ENCODE measurements around the gene DHRS12.

DHRS12 gene

DNA sequence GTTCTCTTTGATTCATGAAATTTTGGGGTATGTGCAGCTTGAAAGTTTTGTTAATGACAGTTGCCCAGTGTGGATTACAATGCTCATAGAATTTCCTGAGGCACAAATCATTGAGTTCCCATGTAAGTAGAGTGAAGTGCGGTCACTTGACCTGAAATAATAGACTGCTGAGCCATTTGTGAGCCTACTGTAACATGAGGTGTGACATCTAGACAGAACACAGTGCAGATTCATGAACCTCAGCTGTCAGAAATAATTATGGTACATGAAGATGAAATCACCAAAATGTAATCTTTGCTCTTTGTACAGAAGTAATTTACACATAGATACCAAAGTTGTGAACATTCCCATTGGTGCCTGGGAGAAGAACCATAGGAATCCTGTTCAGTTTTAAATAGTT lies 84.6 kb downstream of the DHRS12 start:
- no peak for DNase-seq
